ENCODE results near the gene GJB2. TPM values are rescaled to one million over a fixed set of nuclear protein-coding genes. Genes with fewer than 3 reads are reported as not detected.
A peak's percentile ranks its signal among the peaks of the same experiment; 100 is the strongest.

GJB2 gene
- total RNA-seq, 4 donors from 2014 or later: 0.54 to 57.5 (median 5.6) TPM

DNA sequence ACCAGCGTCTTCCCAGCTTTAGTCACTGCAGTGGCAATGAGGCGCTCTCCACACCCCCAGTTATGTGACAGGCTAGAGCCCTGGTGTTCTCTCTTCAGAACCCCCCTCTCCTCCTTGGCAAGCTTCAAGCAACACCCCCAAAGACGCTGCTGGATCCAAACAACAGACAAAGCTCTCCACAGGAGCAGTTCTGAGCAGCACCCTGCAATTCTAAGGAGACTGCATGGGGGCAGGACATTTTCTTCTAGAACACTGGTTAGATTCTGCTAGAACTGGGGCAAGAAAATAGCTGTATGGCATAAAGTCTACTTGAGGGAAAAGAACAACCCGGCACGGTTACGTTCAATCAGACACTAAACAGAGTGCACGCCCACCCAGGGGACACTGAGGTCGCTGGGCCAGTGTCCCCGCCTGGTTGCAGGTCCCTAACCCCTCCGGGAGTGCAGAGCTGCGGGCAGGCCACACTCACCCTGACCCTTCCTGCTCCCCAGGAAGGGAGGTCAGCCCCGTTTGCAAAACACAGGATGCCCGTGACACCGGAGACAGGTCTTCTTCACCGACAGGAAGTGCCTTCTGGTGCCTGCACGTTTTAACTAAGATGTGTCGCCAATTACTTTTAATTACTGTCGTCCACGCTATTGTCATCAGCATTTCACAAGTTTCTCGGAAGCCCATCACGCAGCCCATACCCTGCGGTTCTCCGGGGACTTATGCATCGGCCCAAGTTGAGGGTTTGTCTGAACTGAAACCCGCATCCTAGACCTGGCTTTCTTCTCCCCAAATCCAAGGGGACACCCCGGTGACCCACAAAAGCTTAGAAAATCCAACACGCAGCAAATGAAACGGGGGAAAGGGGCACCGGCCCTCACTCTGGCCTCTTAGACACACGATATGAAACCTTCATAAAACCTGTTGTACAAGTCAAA is 38.4 kb upstream of the GJB2 start:
- H3K4me1 ChIP-seq: peaks cover 0 to 12% (median 8%) of the 10 kb centered on the region in 3 donors
- H3K36me3 ChIP-seq: no peaks in the 10 kb centered on the region
- peak overlapping the region in 1 of 2 donors; percentile 38 for H3K4me3 ChIP-seq
- peaks cover 77% of the 10 kb centered on the region for H3K27me3 ChIP-seq
- TF ChIP-seq EP300 (IDR thresholded peaks at IDR 0.05) (no peak), POLR2A (IDR thresholded peaks at IDR 0.05) (no peak), POLR2AphosphoS5 (IDR thresholded peaks at IDR 0.05) (no peak)
- TF ChIP-seq, protein P1, sequence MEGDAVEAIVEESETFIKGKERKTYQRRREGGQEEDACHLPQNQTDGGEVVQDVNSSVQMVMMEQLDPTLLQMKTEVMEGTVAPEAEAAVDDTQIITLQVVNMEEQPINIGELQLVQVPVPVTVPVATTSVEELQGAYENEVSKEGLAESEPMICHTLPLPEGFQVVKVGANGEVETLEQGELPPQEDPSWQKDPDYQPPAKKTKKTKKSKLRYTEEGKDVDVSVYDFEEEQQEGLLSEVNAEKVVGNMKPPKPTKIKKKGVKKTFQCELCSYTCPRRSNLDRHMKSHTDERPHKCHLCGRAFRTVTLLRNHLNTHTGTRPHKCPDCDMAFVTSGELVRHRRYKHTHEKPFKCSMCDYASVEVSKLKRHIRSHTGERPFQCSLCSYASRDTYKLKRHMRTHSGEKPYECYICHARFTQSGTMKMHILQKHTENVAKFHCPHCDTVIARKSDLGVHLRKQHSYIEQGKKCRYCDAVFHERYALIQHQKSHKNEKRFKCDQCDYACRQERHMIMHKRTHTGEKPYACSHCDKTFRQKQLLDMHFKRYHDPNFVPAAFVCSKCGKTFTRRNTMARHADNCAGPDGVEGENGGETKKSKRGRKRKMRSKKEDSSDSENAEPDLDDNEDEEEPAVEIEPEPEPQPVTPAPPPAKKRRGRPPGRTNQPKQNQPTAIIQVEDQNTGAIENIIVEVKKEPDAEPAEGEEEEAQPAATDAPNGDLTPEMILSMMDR (IDR thresholded peaks at IDR 0.05): no peak
- H3K27ac ChIP-seq: no peak overlapping the region
- ATAC-seq: no peak
- 52 to 53% methylated on average over 4 to 11 of the region's 30 CpGs for WGBS, 2 donors (ENCODE audit: low coverage in 1 of 2)
- no peaks in the 10 kb centered on the region for H3K9me3 ChIP-seq

DNA sequence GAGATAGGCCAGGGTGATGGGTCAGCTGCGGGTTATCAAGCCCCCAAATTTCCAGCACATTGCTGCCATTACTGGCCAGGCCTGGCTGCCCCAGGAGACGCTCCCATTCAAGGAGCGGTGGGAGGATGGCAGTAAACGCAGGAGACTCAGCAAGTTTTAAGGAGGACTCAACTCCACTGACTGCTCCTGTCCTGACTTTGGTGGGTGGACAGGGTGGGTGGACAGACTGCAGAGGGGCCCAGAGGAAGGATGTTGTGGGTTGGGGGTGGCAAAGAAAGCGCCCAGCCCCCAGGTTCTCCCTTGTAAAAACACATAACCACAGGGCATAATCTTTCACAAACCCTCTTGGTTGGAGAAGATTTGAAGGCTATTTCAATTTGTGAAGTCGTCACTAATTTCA is 35.0 kb upstream of the GJB2 start:
- Histone ChIP-seq H3K27ac (no peak overlapping the region), H3K9me3 (no peaks in the 10 kb centered on the region), H3K27me3 (peaks cover 80% of the 10 kb centered on the region), H3K4me3 (no peak overlapping the region), H3K36me3 (no peaks in the 10 kb centered on the region), H3K4me1 (peaks cover 0 to 12% (median 8%) of the 10 kb centered on the region in 3 donors)
- 57 to 76% methylated on average over 3 of the region's 6 CpGs for WGBS, 2 donors (ENCODE audit: low coverage in 1 of 2)
- TF ChIP-seq EP300 (IDR thresholded peaks at IDR 0.05): no peak
- no peak for ATAC-seq

DNA sequence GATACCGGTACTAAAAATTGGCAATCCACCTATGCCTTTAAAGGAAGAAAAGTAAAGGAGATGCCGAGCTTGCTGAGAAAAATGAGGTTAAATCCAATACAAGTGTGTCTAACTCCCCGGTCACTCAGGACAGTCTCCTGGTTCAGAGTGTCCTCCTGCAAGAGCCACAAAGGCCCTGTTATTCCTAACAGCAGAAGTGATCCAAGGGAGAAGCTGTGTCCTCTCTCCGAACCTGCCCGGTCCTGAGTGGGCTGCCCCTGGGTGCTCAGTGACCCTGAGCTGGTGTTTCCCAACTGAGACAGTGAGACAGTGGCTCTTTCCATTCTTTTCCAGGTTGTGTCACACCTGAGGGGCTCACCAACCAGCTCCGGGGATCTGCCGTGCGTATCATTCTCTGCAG is 34.5 kb upstream of the GJB2 start:
- TF ChIP-seq, protein P1 (IDR thresholded peaks at IDR 0.05): no peak
- TF ChIP-seq POLR2A (IDR thresholded peaks at IDR 0.05) (no peak), EP300 (IDR thresholded peaks at IDR 0.05) (no peak), POLR2AphosphoS5 (IDR thresholded peaks at IDR 0.05) (no peak)
- H3K36me3 ChIP-seq: no peaks in the 10 kb centered on the region
- WGBS, 2 donors (ENCODE audit: low coverage in 1 of 2): 83 to 89% methylated on average over 3 to 5 of the region's 8 CpGs
- peaks cover 75% of the 10 kb centered on the region for H3K27me3 ChIP-seq
- no peaks in the 10 kb centered on the region for H3K9me3 ChIP-seq
- H3K4me3 ChIP-seq: no peak overlapping the region
- peaks cover 0 to 8% (median 6%) of the 10 kb centered on the region in 3 donors for H3K4me1 ChIP-seq
- ATAC-seq: no peak
- no peak overlapping the region for H3K27ac ChIP-seq

DNA sequence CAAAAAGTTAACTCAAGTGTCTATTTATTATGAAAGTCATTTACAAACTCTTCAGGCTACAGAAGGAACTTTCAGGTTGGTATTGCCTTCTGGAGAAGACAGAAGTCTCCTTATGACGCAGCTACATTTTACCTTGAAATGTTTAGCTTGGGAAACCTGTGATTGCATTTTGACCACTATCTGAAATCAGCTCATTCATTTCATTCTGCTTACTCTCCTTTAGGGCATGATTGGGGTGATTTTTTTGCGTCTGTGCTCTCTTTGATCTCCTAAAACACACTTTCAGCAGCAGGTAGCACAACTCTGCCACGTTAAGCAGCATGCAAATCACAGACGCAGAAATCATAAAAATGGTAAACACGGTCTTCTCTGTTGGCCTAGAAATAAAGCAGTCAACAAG is 29.8 kb upstream of the GJB2 start:
- no peak overlapping the region for H3K4me3 ChIP-seq
- H3K9me3 ChIP-seq: no peaks in the 10 kb centered on the region
- no peaks in the 10 kb centered on the region for H3K36me3 ChIP-seq
- TF ChIP-seq EP300 (IDR thresholded peaks at IDR 0.05) (no peak), POLR2AphosphoS5 (IDR thresholded peaks at IDR 0.05) (no peak), POLR2A (IDR thresholded peaks at IDR 0.05) (no peak)
- TF ChIP-seq, protein P1 (IDR thresholded peaks at IDR 0.05): no peak
- H3K27ac ChIP-seq: no peak overlapping the region
- H3K4me1 ChIP-seq: no peaks in the 10 kb centered on the region
- peaks cover 57% of the 10 kb centered on the region for H3K27me3 ChIP-seq
- no peak for ATAC-seq
- WGBS, 2 donors (ENCODE audit: low coverage in 1 of 2): 71 to 86% methylated on average over 5 of the region's 5 CpGs

DNA sequence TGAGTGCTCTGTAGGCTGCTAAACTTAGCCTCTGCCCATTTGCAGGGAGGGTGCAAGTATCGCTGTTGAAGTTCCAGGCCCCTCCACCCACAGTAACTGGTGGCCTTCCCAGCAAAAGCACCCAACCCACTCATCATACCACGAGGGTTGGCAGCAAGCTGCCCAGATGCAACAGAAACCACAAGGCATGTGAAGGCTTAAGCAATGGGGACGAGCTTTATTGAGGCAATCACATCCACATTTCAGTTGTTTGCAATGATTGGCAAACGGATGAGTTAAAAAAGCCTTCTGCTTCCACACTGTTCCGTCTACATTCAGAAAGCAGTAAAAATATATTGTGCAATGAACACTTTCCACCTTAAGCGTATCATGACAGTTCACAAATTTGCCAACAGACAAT is 29.0 kb upstream of the GJB2 start:
- no peak overlapping the region for H3K4me3 ChIP-seq
- TF ChIP-seq EP300 (IDR thresholded peaks at IDR 0.05) (no peak), POLR2A (IDR thresholded peaks at IDR 0.05) (no peak), POLR2AphosphoS5 (IDR thresholded peaks at IDR 0.05) (no peak)
- TF ChIP-seq, protein P1 (IDR thresholded peaks at IDR 0.05): no peak
- H3K27ac ChIP-seq: no peak overlapping the region
- H3K4me1 ChIP-seq: no peaks in the 10 kb centered on the region
- H3K36me3 ChIP-seq: no peaks in the 10 kb centered on the region
- no peaks in the 10 kb centered on the region for H3K9me3 ChIP-seq
- peaks cover 51% of the 10 kb centered on the region for H3K27me3 ChIP-seq
- WGBS, 2 donors (ENCODE audit: low coverage in 1 of 2): 74 to 78% methylated on average over 4 to 5 of the region's 6 CpGs
- ATAC-seq: no peak

Measured in gastroesophageal sphincter (tissue), 4 donors.